Measurements from ENCODE around the gene ARAP3.

The ARAP3 gene

GRCh38 chr5:141672071-141672840, 9.8 kb downstream of the ARAP3 start:
- no peak for DNase-seq (ENCODE audit: low read depth in 2 of 3, low spot score in 1 of 3)

GRCh38 chr5:141669520-141669919, 12.5 kb downstream of the ARAP3 start:
- DNase-seq (ENCODE audit: low read depth in 2 of 3, low spot score in 1 of 3), result no peak

GRCh38 chr5:141668601-141669265, 13.3 kb downstream of the ARAP3 start:
- no peak for DNase-seq (ENCODE audit: low read depth in 2 of 3, low spot score in 1 of 3)

- no peak for DNase-seq (ENCODE audit: low read depth in 2 of 3, low spot score in 1 of 3)
Measured at GRCh38 chr5:141665995-141666940, 15.8 kb downstream of the ARAP3 start.

- DNase-seq (ENCODE audit: low read depth in 2 of 3, low spot score in 1 of 3), result peak; percentile 59 to 80 (median 66)
Measured at GRCh38 chr5:141664733-141665461, 17.1 kb downstream of the ARAP3 start.

- DNase-seq (ENCODE audit: low read depth in 2 of 3, low spot score in 1 of 3), result no peak
Measured at GRCh38 chr5:141663506-141663905, 18.5 kb downstream of the ARAP3 start.

GRCh38 chr5:141662028-141662427, 20.0 kb downstream of the ARAP3 start:
- DNase-seq (ENCODE audit: low read depth in 2 of 3, low spot score in 1 of 3), result no peak

GRCh38 chr5:141657937-141658545, 24.0 kb downstream of the ARAP3 start:
- no peak for DNase-seq (ENCODE audit: low read depth in 2 of 3, low spot score in 1 of 3)

GRCh38 chr5:141657404-141657803, 24.6 kb downstream of the ARAP3 start:
- no peak for DNase-seq (ENCODE audit: low read depth in 2 of 3, low spot score in 1 of 3)

- no peak for DNase-seq (ENCODE audit: low read depth in 2 of 3, low spot score in 1 of 3)
Measured at GRCh38 chr5:141656396-141656795, 25.6 kb downstream of the ARAP3 start.

GRCh38 chr5:141655020-141655419, 27.0 kb downstream of the ARAP3 start:
- no peak for DNase-seq (ENCODE audit: low read depth in 2 of 3, low spot score in 1 of 3)

- DNase-seq (ENCODE audit: low read depth in 2 of 3, low spot score in 1 of 3), result no peak
Measured at GRCh38 chr5:141654298-141654697, 27.7 kb downstream of the ARAP3 start.

- no peak for DNase-seq (ENCODE audit: low read depth in 2 of 3, low spot score in 1 of 3)
Measured at GRCh38 chr5:141651728-141652105, 30.3 kb downstream of the ARAP3 start.

- DNase-seq (ENCODE audit: low read depth in 2 of 3, low spot score in 1 of 3), result peak; percentile 68 to 84 (median 77)
Measured at GRCh38 chr5:141650851-141651727, 30.9 kb downstream of the ARAP3 start, which contains the start of gene FCHSD1. FCHSD1 (minus strand) TSS chr5:141651418; CDS start chr5:141651368, 50 bp downstream.

GRCh38 chr5:141649972-141650371, 32.1 kb downstream of the ARAP3 start:
- DNase-seq (ENCODE audit: low read depth in 2 of 3, low spot score in 1 of 3), result no peak

- no peak for DNase-seq (ENCODE audit: low read depth in 2 of 3, low spot score in 1 of 3)
Measured at GRCh38 chr5:141649056-141649688, 32.9 kb downstream of the ARAP3 start.

GRCh38 chr5:141647851-141648250, 34.2 kb downstream of the ARAP3 start:
- DNase-seq (ENCODE audit: low read depth in 2 of 3, low spot score in 1 of 3), result no peak

GRCh38 chr5:141647242-141647641, 34.8 kb downstream of the ARAP3 start:
- no peak for DNase-seq (ENCODE audit: low read depth in 2 of 3, low spot score in 1 of 3)

GRCh38 chr5:141646026-141646425, 36.0 kb downstream of the ARAP3 start:
- no peak for DNase-seq (ENCODE audit: low read depth in 2 of 3, low spot score in 1 of 3)
